Neutrophil (primary cell): ENCODE results near the gene SCRT2.

Experiments
- H3K27ac ChIP-seq: fragments of 200-600 bp; sonication (generic); 2 replicates; pipeline ENCODE4 v1.5.1; 2016; ENCODE audit warnings: mild to moderate bottlenecking, moderate library complexity
- H3K27me3 ChIP-seq: fragments of 200-600 bp; sonication (generic); 2 replicates; pipeline ENCODE4 v1.6.0; 2016; ENCODE audit warnings: mild to moderate bottlenecking
- H3K36me3 ChIP-seq: fragments of 200-600 bp; sonication (generic); 2 replicates; pipeline ENCODE4 v1.5.1; 2017
- H3K4me1 ChIP-seq, 2 experiments: fragments of 200-600 bp in 1 of 2; sonication (generic) in 1 of 2; 1 replicate in 1 of 2; 2 replicates in 1 of 2; pipeline versions ENCODE4 v1.5.1 to v1.6.1; 2013 to 2016; ENCODE audit warnings: low read depth in 1 of 2, low read length in 1 of 2, mild to moderate bottlenecking in 1 of 2, moderate library complexity in 1 of 2; ENCODE audit not compliant: control insufficient read depth in 1 of 2, insufficient read depth in 1 of 2
- H3K4me3 ChIP-seq, 2 experiments: fragments of 200-600 bp in 1 of 2; sonication (generic) in 1 of 2; 1 replicate in 1 of 2; 2 replicates in 1 of 2; pipeline ENCODE4 v1.5.1; 2013 to 2016; ENCODE audit warnings: low read depth in 1 of 2, low read length in 1 of 2, mild to moderate bottlenecking in 1 of 2, moderate library complexity in 1 of 2
- H3K9me3 ChIP-seq: fragments of 200-600 bp; sonication (generic); 2 replicates; pipeline ENCODE4 v1.5.1; 2016
- TF ChIP-seq, protein P1 (sequence below): fragments of 200-600 bp; sonication (generic); IDR thresholded peaks from 2 replicates; pipeline ENCODE4 v1.5.1; 2016; ENCODE audit warnings: antibody characterized with exemption

Gene SCRT2

DNA sequence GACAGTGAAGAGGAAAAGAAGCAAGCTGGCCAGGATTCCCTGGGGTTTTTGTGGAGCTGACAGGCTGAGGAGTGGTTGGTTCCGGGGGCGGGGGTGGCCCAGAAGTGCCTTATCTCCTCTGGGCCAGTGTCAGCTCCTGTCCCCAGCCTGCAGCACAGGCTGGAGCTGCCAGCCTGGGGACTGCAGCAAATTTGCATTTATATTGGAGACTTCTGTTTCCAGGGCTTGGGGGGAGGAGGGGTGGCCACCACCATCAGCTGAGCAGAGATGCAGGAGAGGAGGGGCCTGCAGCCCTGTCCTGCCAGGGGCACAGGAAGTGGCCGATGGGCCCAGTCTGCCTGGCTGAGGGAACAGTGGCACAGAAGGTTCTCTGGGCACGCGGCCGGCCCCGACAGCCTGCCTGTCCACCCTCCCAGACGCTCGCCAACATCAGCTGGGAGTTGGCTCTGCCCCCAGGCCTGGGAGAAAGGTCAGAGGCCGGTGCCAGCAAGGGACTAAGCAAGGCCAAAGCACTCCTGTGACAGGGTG, 24.3 kb upstream of the SCRT2 start:
- no peaks in the 10 kb centered on the region for H3K4me1 ChIP-seq
- H3K9me3 ChIP-seq, result no peaks in the 10 kb centered on the region
- H3K27me3 ChIP-seq, result peaks cover 5% of the 10 kb centered on the region

DNA sequence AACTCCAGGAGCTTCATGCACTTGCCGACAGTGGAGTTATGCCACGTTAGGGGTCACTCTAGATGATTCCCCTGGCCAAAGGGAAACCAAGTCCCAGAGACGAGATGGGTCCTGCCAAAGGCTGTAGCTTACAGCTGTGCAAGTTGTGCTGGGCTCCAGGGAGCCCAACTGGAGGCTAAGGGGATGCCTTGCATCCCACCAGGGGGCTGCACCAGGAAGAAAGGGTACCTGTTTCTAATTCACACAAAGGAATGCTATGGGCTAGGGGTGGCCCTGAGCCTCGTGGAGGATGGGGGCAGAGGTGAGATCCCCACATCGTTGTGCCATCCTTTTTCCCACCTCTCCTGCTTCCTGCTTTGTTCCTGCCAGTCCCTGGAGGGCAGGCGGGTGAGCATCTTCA, 23.7 kb upstream of the SCRT2 start:
- H3K9me3 ChIP-seq, result no peaks in the 10 kb centered on the region
- no peaks in the 10 kb centered on the region for H3K36me3 ChIP-seq
- no peak overlapping the region for H3K27ac ChIP-seq
- peaks cover 5% of the 10 kb centered on the region for H3K27me3 ChIP-seq
- H3K4me3 ChIP-seq, result no peak overlapping the region
- H3K4me1 ChIP-seq, result no peaks in the 10 kb centered on the region
- TF ChIP-seq, protein P1, sequence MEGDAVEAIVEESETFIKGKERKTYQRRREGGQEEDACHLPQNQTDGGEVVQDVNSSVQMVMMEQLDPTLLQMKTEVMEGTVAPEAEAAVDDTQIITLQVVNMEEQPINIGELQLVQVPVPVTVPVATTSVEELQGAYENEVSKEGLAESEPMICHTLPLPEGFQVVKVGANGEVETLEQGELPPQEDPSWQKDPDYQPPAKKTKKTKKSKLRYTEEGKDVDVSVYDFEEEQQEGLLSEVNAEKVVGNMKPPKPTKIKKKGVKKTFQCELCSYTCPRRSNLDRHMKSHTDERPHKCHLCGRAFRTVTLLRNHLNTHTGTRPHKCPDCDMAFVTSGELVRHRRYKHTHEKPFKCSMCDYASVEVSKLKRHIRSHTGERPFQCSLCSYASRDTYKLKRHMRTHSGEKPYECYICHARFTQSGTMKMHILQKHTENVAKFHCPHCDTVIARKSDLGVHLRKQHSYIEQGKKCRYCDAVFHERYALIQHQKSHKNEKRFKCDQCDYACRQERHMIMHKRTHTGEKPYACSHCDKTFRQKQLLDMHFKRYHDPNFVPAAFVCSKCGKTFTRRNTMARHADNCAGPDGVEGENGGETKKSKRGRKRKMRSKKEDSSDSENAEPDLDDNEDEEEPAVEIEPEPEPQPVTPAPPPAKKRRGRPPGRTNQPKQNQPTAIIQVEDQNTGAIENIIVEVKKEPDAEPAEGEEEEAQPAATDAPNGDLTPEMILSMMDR, result no peak

More for the DNA sequence above, 24.3 kb upstream of the SCRT2 start:
- TF ChIP-seq, protein P1, result no peak
- no peaks in the 10 kb centered on the region for H3K36me3 ChIP-seq
- no peak overlapping the region for H3K4me3 ChIP-seq
- H3K27ac ChIP-seq, result no peak overlapping the region

DNA sequence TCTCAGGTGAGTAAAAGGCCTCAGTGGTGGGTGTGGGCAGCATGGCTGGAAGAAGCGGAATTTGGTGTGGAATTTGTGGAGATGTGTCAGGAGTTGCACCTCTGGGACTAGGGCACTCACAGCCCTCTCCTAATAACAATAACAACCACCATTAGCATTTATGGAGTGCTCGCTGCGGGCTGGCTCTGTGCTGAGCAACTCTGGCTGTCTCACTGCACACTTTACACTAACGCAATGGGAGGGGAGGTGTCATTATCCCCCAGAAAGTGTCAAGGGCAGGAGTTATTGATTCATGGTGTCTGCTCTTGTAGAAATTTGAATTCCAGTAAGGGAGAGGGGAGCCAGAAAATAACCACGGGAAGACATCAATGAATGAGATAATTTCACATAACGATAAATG, 22.7 kb upstream of the SCRT2 start:
- H3K4me3 ChIP-seq, result no peak overlapping the region
- no peaks in the 10 kb centered on the region for H3K9me3 ChIP-seq
- H3K27me3 ChIP-seq, result peaks cover 5% of the 10 kb centered on the region
- no peak overlapping the region for H3K27ac ChIP-seq
- H3K36me3 ChIP-seq, result no peaks in the 10 kb centered on the region
- TF ChIP-seq, protein P1, result no peak
- H3K4me1 ChIP-seq, result no peaks in the 10 kb centered on the region

DNA sequence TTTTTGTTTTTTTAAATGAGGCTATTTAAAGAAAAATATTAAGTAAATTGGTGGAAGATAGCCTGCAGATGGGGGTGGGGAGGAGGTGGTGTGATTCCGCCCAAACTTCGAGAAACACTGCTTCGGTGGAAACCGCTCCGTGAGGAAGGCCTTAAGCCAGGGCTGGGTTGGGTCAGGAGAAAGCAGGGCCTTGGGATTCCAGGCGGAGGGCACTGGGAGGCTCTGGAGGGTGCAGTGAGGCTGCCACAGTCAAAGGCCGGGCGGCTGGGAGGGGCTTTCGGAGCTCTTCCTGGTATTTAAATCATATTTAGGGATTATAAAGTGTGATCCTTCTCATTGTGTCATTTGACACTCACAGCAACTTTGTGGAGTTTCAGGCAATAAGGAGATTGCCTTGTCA, 22.2 kb upstream of the SCRT2 start:
- H3K27ac ChIP-seq, result no peak overlapping the region
- TF ChIP-seq, protein P1, result no peak
- no peaks in the 10 kb centered on the region for H3K4me1 ChIP-seq
- H3K4me3 ChIP-seq, result no peak overlapping the region
- peaks cover 5% of the 10 kb centered on the region for H3K27me3 ChIP-seq
- H3K36me3 ChIP-seq, result no peaks in the 10 kb centered on the region
- H3K9me3 ChIP-seq, result no peaks in the 10 kb centered on the region

DNA sequence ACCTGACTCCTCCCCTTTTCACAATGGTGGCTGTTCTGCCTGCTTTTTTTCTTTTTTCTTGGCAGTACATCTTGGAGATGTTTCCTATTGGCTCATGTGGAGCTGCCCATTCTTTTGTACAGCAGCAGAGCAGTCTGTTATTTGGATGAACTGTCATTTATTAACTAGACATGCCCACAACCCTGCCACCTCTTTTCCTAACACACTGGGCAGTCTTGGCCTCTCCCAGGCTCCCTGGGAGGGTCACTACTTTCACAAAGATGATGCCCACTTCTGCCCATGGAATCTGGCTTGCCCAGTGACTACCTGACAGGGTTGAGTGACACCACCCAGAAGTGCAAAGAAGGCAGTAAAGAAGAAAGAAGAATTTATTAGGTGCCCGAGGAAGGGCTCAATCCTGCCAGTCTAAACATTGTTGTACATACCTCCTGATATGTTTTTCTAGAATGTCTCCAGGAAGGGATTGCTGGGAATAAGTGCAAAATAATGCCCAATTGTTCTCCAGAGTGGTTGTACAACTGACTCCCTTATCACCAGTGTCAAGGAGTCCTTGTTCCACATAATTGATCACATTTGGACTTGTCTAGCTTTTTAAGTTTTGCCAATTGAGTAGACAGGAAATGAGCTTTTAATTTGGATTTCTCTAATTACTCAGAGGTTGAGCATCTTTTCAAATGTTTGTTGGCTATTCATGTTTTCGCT, 19.7 kb upstream of the SCRT2 start:
- TF ChIP-seq, protein P1, result no peak
- no peak overlapping the region for H3K27ac ChIP-seq
- no peak overlapping the region for H3K4me3 ChIP-seq
- no peaks in the 10 kb centered on the region for H3K4me1 ChIP-seq
- H3K36me3 ChIP-seq, result no peaks in the 10 kb centered on the region
- peaks cover 22% of the 10 kb centered on the region for H3K27me3 ChIP-seq
- no peaks in the 10 kb centered on the region for H3K9me3 ChIP-seq
